ENCODE data around the gene NTN5.
A peak's percentile ranks its signal among the peaks of the same experiment; 100 is the strongest.
"Not testable (repeated sequence)": the region's sequence is repeated elsewhere in the genome, so short reads cannot be mapped to it uniquely, and the experiment has no call there.

NTN5 gene

DNA sequence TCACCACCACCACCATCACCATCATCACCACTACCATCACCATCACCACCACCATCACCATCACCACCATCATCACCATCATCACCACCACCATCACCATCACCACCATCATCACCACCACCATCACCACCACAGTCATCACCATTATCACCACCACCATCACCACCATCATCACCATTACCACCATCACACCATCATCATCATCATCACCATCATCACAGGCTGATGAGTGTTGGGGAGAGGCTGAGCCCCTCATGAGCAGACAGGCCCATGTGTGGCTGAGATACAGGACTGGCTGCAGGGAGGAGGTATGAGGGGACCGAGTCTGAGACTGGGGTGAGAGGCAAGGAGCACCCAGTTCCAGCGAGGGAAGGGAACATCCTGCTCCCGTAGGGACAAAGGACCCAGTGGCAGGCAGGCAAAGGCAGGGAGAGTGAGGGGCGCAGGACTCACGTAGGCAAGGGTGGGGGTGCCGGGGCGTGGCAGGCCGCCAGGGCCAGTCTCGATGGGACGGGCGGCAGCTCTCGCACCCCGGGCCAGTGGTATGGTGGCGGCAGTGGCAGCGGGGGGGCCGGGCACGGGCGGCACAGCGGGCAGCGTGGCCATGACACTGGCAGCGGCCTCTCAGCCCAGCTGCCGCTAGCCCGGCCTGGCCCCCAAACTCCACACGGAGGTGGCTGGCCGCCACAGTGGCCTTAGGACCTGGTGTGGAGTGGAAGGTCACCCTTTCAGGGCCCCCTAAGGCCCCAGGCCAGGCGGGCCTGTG is 2.7 kb downstream of the NTN5 start:
- DNase-seq (ENCODE audit: low spot score), result no peak

DNA sequence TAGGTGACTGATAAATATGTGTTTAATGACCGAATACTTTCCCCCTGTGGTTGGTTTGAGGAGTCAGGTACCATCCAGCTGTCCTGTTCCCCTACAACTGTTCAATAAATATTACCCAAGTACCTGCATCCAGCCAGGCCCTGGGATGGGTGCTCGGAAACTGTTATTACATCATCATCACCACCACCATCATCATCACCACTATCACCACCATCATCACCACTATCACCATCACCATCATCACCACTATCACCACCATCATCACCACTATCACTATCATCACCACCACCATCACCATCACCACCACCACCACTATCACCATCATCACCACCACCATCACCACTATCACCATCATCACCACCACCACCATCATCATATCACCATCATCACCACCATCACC is 4.1 kb downstream of the NTN5 start:
- DNase-seq (ENCODE audit: low spot score), result no peak

DNA sequence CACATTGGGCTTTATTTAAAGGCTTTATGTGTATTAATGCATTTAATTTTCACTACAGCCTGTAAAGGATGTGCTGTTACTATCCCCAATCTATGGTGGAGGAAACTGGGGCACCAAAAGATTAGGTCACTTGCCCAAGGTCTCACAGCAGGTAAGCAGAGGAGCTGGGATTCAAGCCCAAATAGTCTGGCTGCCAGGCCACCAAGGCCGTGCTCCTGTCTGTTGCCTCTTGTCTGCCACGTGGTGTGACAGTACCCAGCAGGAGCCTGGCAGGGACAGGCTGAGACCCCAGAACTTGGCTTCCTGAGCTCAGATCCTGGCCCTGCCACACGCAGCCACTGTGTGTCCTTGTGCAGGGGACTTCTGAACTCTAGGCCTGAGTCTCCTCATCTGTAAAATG is 4.5 kb downstream of the NTN5 start:
- DNase-seq (ENCODE audit: low spot score), result no peak

- no peak for DNase-seq (ENCODE audit: low spot score)
Observed at GRCh38 chr19:48665786-48666185, 7.0 kb downstream of the NTN5 start.

- no peak for DNase-seq (ENCODE audit: low spot score)
Observed at GRCh38 chr19:48664476-48664875, 8.3 kb downstream of the NTN5 start.

DNA sequence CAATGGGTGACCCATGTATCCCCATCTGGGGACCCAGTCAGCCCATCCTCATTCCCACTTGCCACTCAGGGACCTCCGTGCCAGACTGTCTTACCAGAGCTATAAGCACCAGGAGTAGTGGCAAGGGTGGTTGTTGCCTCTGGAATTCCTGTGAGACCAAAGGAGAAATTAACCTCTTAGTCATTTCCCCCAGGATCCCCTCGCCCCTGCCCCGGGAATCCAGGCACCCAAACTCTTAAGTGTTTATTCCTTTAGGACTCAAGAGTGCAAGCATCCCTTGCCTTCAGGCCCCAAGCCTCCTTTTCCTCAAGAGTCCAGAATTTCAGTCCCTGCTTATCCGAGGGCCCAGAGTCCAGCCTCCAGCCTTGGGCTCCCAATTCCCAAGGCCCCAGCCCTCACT is 9.2 kb downstream of the NTN5 start:
- DNase-seq (ENCODE audit: low spot score), result no peak

GRCh38 chr19:48661711-48662090 is 11.1 kb downstream of the NTN5 start:
- no peak for DNase-seq (ENCODE audit: low spot score)

GRCh38 chr19:48660852-48661710 is 11.7 kb downstream of the NTN5 start:
- DNase-seq (ENCODE audit: low spot score), result peak; percentile 92

DNA sequence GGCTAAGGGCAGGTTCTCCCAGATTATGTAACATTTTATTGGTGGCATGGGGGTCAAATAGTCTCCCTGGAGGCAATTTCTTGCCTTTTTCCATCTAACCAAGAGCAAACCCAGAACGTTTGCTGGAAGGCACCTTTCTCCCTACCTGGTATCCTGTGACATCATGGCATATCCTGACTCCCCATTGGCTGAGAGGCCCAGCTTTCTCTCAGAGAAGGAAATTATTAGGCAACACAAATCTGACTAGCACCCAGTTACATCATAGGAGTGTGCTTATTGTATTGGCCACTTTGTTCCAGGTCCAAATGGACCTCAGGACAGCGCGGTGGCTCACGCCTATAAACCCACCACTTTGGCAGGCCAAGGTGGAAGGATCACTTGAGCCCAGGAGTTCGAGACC is 13.0 kb downstream of the NTN5 start:
- no peak for DNase-seq (ENCODE audit: low spot score)

GRCh38 chr19:48658483-48658882 is 14.3 kb downstream of the NTN5 start:
- DNase-seq (ENCODE audit: low spot score), result no peak

DNA sequence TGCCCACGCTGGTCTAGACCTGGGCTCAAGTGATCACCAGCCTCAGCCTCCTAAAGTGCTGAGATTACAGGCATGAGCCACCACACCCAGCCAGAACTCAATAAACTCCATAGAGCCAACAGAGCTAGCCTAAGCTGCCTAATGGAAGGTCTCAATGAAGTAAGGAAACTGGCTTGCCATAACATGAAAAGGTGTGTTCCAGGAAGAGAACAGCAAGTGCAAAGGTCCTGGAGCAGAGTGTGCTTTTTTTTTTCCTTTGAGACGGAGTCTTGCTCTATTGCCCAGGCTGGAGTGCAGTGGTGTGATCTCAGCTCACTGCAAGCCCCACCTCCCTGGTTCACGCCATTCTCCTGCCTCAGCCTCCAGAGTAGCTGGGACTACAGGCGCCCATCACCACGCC is 15.0 kb downstream of the NTN5 start:
- DNase-seq (ENCODE audit: low spot score), result not testable (repeated sequence)

- DNase-seq (ENCODE audit: low spot score), result peak; percentile 86
Observed at GRCh38 chr19:48656840-48657474, 15.9 kb downstream of the NTN5 start.

DNA sequence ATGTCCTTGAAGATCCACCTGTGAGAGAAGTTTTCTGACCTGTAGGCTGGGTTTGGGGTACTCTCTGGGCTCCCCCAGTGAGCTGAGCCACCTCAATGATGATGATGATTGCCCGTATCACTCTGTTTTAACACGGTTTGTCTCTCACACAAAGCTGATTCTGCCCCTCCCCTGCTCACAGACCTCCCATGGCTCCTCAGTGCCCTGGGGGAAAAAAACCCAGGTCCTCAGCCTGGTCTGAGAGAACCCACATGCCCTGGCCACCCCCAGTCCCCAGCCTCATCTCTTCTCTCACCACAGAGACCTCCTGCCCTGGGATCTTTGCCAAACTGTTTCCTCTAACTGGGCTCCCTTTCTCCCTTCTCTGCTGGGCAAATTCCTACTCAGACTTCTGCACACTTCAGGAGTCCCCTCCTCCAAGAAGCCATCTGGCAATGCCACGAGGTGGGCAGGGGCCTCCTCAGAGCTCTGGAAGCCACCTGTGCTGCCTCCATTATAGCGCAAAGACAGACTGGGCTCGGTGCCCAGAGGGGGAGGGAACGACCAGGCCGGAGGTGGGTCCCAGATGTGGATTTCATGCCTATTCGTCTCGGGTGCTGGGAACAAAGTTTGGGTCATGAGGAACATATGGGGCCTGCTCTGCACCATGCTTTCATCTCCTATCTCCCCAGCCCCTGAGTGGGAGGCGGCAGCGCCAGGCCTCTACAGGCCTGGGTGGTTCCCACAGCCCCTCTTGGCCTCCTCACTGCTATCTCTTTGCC is 18.3 kb downstream of the NTN5 start:
- DNase-seq (ENCODE audit: low spot score), result no peak

DNA sequence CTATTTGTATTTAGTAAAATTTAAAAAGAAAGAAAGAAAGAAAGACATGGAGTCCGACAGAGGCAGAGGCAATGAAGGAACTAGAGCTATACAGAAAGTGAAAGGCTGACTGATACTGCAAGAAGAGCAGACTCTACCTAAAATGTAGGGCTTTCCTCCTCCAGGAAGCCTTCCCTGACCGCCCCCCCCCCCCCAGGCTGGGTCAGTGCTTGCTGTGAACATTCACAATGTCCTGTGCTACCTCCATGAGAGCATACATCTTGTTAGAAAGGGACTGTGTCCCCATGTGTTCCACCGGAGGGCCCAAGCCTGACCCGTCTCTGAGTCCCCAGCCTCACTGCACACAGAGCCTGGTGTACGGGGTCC is 21.2 kb downstream of the NTN5 start:
- DNase-seq (ENCODE audit: low spot score), result no peak

- no peak for DNase-seq (ENCODE audit: low spot score)
Observed at GRCh38 chr19:48650974-48651682, 21.7 kb downstream of the NTN5 start.

- DNase-seq (ENCODE audit: low spot score), result no peak
Observed at GRCh38 chr19:48648134-48648533, 24.7 kb downstream of the NTN5 start.

DNA sequence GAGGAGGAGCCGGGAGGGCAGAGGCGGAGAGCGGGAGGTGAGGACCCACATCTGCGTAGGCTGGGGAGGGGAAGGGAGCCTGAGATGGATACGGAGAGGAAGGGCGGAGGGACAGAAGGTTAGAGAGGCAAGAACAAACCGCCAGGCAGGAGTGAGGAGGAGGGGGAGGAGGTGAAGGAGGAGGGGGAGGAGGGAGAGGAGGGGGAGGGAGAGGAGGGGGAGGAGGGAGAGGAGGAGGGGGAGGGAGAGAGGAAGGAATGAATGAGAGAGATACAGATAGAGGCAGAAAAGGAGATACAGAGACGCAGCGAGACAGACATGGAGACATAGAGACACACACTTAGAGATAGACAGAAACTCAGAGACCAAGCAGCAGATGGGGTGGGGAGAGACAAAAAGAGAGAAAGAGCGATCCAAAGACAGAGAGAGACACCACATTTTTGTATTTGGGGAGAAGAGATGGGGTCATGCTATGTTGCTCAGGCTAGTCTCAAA is 26.0 kb downstream of the NTN5 start:
- DNase-seq (ENCODE audit: low spot score), result no peak

DNA sequence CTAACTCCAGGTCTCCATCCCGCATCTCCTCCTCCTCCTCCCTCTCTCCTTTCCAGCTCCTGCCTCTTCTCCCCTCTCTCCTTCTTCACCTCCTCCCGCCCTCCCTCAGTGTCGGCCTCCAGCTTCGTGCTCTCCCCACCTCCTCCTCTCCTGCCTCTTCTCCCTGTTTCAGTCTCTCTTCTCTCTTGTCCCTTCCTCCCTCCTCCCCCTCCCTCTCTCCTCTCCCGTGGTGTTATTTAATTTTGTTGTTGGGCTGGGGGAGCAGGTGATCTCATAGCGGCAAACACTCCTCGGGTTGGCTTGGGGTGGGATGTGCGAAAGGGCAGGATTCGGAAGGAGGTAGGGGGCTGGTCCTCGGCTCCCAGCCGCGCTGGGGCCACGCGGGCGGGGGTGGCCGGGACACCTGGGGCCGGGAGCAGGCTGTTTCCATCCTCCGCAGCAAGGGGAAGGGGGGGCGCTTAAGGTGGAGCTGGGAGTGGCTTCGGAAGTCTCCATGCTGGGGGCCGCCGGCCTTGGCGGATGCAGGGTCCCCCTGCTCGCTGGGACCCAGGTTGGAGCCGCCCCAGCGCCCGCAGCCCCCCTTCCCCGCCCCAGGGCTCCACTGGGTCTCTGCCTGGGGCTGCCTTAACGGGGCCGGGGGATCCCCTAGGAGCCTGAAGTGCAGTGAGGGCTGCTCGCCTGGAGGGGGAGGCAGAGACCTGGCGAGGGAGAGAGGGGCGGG is 26.7 kb downstream of the NTN5 start, which contains the start of gene CA11:
Gene CA11, minus strand, starts transcription at position 187 of the 721 bp plus-strand sequence. CDS start 555 bp downstream, outside the sequence.
- DNase-seq (ENCODE audit: low spot score), result peak; percentile 90

DNA sequence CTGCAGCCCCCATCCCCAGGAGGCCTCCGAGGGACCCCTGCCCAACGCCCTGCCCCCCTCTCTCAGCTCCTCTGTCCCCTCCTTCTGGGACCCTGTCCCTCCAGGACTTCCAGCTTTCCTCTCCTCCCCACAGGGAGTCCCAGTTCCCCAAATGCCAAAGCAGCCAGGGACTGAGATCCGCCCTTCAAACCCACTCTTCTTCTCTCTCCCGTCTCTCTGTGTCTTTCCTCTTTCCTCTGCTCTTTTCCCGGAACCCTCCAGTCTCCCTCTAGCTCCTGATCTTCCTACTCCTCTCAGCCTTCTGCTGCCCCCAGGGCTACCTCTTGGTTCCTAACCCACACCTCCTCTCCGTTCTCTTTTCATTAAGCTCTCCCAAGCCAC is 27.2 kb downstream of the NTN5 start:
- no peak for DNase-seq (ENCODE audit: low spot score)

DNA sequence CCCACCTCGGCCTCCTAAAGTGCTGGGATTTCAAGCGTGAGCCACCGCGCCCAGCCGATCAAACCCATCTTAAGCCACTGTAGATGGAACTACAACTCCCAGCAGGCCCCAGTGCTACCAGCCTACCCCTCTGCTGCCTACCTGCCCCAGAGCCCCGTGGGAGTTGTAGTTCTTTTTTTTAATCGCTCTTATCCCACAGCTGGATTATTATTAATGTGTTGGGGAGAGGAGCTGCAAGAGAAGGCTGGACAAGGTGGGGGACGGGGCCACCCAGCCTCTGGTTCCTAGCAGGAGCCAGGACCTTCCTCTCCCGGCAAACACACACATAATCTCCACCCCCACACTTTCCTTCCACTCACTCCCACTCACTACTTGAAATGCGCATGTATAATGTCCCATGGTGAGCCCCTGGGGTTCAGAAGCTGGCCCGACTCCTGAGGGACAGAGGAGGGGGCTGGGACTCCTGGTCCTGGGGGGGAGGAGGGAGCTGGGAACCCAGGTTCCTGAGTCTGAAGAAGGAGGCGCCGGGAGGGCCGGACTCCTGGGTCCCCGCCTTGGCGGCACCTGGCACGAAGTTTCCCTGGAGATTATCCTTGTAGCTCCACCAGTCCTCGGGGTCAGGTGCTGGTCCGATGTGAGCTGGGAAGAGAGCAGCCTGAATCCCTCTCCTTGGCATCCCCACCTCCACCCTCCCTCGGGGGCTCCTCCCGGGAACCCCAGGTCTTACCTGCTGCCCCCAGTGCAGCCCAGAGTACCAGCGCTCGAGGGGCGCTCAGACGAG is 27.8 kb downstream of the NTN5 start:
- peak; percentile 73 for DNase-seq (ENCODE audit: low spot score)
